IgD-negative memory B cell (primary cell): ENCODE results near the gene LRRC8B. TPM values are rescaled to one million over a fixed set of nuclear protein-coding genes. Genes with fewer than 3 reads are reported as not detected.
"Not testable (repeated sequence)": the region's sequence is repeated elsewhere in the genome, so short reads cannot be mapped to it uniquely, and the experiment has no call there.

Experiments used
- H3K27ac Mint-ChIP-seq, 3 donors: one replicate each; pipeline ENCODE4 v1.8.0; 2020 to 2022; ENCODE audit warnings: mild to moderate bottlenecking in 3 of 3, mixed read lengths in 3 of 3, moderate library complexity in 1 of 3
- H3K27me3 Mint-ChIP-seq: one replicate; pipeline ENCODE4 v1.8.0; 2021; ENCODE audit warnings: mixed read lengths
- H3K36me3 Mint-ChIP-seq: one replicate; pipeline ENCODE4 v1.8.0; 2020; ENCODE audit warnings: mild to moderate bottlenecking, mixed read lengths
- H3K4me1 Mint-ChIP-seq, 3 donors: one replicate each; pipeline ENCODE4 v1.8.0; 2020 to 2022; ENCODE audit warnings: mixed read lengths in 3 of 3, mild to moderate bottlenecking in 1 of 3
- H3K4me3 Mint-ChIP-seq, 4 donors: one replicate each; pipeline ENCODE4 v1.8.0; 2020 to 2022; ENCODE audit warnings: mild to moderate bottlenecking in 4 of 4, mixed read lengths in 4 of 4, moderate library complexity in 3 of 4
- H3K9me3 Mint-ChIP-seq, 3 donors: one replicate each; pipeline ENCODE4 v1.8.0; 2020 to 2021; ENCODE audit warnings: mixed read lengths in 3 of 3, mild to moderate bottlenecking in 1 of 3
- polyA plus RNA-seq: library from polyadenylated mRNA; unstranded; fragments of 300-500 nt; fragmentation: Illumina TruSeq; gene quantifications from one replicate; pipeline ENCODE4 v1.2.3, GENCODE V29; 2021

LRRC8B gene
- polyA plus RNA-seq, 1 donor from 2014 or later: 12.6 TPM

- Mint-ChIP-seq H3K36me3 (no peaks in the 10 kb centered on the region), H3K27ac (no peak overlapping the region), H3K27me3 (no peaks in the 10 kb centered on the region), H3K9me3 (no peaks in the 10 kb centered on the region), H3K4me3 (no peak overlapping the region), H3K4me1 (peaks cover 0 to 27% (median 14%) of the 10 kb centered on the region in 3 donors)
Measured at GRCh38 chr1:89532228-89532627, 7.6 kb downstream of the LRRC8B start.

- no peak overlapping the region for H3K4me3 Mint-ChIP-seq
Measured at GRCh38 chr1:89532866-89533265, 8.2 kb downstream of the LRRC8B start.

GRCh38 chr1:89535537-89535936 is 10.9 kb downstream of the LRRC8B start:
- Mint-ChIP-seq H3K9me3 (no peaks in the 10 kb centered on the region), H3K4me3 (no peak overlapping the region), H3K4me1 (peaks cover 9 to 38% (median 19%) of the 10 kb centered on the region in 3 donors), H3K27me3 (no peaks in the 10 kb centered on the region), H3K36me3 (peaks cover 3% of the 10 kb centered on the region), H3K27ac (peak overlapping the region in 1 of 3 donors; percentile 23)

More at GRCh38 chr1:89532866-89533265, 8.2 kb downstream of the LRRC8B start:
- Mint-ChIP-seq H3K36me3 (no peaks in the 10 kb centered on the region), H3K9me3 (no peaks in the 10 kb centered on the region), H3K4me1 (peaks cover 0 to 27% (median 14%) of the 10 kb centered on the region in 3 donors), H3K27ac (no peak overlapping the region), H3K27me3 (no peaks in the 10 kb centered on the region)

GRCh38 chr1:89536555-89537341 is 12.1 kb downstream of the LRRC8B start:
- H3K27ac Mint-ChIP-seq: peak overlapping the region in 1 of 3 donors; percentile 56
- H3K4me3 Mint-ChIP-seq: no peak overlapping the region
- no peaks in the 10 kb centered on the region for H3K9me3 Mint-ChIP-seq
- peaks cover 4% of the 10 kb centered on the region for H3K36me3 Mint-ChIP-seq
- peaks cover 11 to 31% (median 20%) of the 10 kb centered on the region in 3 donors for H3K4me1 Mint-ChIP-seq
- H3K27me3 Mint-ChIP-seq: no peaks in the 10 kb centered on the region

DNA sequence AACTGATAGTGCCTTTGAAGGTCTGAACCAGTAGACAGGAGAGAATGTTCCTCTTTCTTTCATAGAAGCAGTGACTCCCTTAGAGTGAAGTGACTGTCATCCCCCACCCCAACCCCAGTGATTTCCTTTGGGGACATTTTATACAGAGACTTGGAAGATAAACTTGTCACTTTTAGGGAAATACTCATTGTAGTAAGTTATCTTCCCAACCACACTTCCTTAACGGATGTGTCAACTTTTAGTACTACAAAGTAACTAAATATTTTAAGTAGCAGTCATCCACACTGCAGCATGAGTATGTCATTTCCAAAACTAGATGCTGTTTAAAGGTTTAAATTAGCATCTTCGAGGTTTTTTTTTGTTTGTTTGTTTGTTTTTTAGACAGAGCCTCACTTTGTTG is 13.7 kb downstream of the LRRC8B start:
- Mint-ChIP-seq H3K4me3 (no peak overlapping the region), H3K9me3 (no peaks in the 10 kb centered on the region), H3K27ac (no peak overlapping the region), H3K4me1 (peaks cover 11 to 25% (median 24%) of the 10 kb centered on the region in 3 donors), H3K27me3 (no peaks in the 10 kb centered on the region), H3K36me3 (peaks cover 6% of the 10 kb centered on the region)

- peaks cover 6% of the 10 kb centered on the region for H3K36me3 Mint-ChIP-seq
Measured at GRCh38 chr1:89539128-89539527, 14.5 kb downstream of the LRRC8B start.

GRCh38 chr1:89540406-89540970 is 15.9 kb downstream of the LRRC8B start:
- H3K27me3 Mint-ChIP-seq: no peaks in the 10 kb centered on the region
- peak overlapping the region in 1 of 4 donors; percentile 69 for H3K4me3 Mint-ChIP-seq
- H3K36me3 Mint-ChIP-seq: peaks cover 6% of the 10 kb centered on the region
- peaks cover 12 to 37% (median 27%) of the 10 kb centered on the region in 3 donors for H3K4me1 Mint-ChIP-seq
- H3K27ac Mint-ChIP-seq: peak overlapping the region in 1 of 3 donors; percentile 41
- no peaks in the 10 kb centered on the region for H3K9me3 Mint-ChIP-seq

More at GRCh38 chr1:89539128-89539527, 14.5 kb downstream of the LRRC8B start:
- H3K4me3 Mint-ChIP-seq: no peak overlapping the region
- H3K27ac Mint-ChIP-seq: peak overlapping the region in 1 of 3 donors; percentile 67
- no peaks in the 10 kb centered on the region for H3K27me3 Mint-ChIP-seq
- no peaks in the 10 kb centered on the region for H3K9me3 Mint-ChIP-seq
- peaks cover 11 to 27% (median 23%) of the 10 kb centered on the region in 3 donors for H3K4me1 Mint-ChIP-seq

GRCh38 chr1:89542345-89542744 is 17.7 kb downstream of the LRRC8B start:
- Mint-ChIP-seq H3K27me3 (no peaks in the 10 kb centered on the region), H3K4me1 (peaks cover 19 to 32% (median 32%) of the 10 kb centered on the region in 3 donors), H3K36me3 (peaks cover 8% of the 10 kb centered on the region), H3K9me3 (no peaks in the 10 kb centered on the region), H3K4me3 (no peak overlapping the region), H3K27ac (no peak overlapping the region)

GRCh38 chr1:89543632-89544031 is 19.0 kb downstream of the LRRC8B start:
- peaks cover 14 to 32% (median 32%) of the 10 kb centered on the region in 3 donors for H3K4me1 Mint-ChIP-seq
- H3K27ac Mint-ChIP-seq, H3K27me3 Mint-ChIP-seq, H3K9me3 Mint-ChIP-seq, H3K4me3 Mint-ChIP-seq, H3K36me3 Mint-ChIP-seq: not testable (repeated sequence)

GRCh38 chr1:89545264-89546038 is 20.8 kb downstream of the LRRC8B start:
- peaks cover 14 to 32% (median 32%) of the 10 kb centered on the region in 3 donors for H3K4me1 Mint-ChIP-seq
- H3K9me3 Mint-ChIP-seq: no peaks in the 10 kb centered on the region
- no peak overlapping the region for H3K27ac Mint-ChIP-seq
- H3K27me3 Mint-ChIP-seq: no peaks in the 10 kb centered on the region
- peaks cover 9% of the 10 kb centered on the region for H3K36me3 Mint-ChIP-seq
- H3K4me3 Mint-ChIP-seq: no peak overlapping the region

DNA sequence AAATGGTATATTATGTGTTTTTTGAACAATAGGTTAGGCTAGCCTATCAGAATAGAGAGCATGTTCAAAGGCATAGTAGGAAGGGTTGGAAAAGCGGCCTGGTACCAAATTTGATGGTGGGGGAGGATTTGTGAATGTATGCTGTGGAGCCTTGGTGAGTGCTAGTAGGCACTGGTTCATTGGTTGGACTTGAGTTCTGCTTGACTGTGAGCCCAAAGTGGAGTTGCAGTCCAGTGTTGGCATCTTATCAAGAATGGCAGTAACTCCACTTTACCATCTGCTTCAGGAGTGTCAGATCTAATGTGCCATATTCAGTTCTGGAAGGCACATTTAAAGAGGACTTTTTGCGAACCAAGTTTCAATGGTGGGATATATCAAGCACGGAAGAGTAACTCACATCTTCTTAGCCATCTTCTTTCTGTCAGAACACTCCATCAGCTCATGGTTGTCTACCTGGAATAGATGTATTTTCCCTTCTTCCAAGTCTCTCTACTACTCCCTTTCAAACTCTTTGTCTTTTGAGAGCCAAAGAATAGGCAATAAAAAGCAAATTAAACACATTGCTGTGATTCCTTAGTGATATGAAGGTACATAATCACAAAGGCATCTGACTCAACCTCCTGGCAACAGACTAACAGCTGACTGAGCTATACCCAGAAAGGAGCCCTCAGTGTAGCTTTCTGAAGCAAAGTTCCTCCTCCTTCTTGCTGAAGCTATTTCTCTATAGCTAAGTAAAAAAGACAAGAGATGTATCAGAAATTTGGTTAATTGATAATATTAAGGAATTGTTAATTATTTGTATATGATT is 21.7 kb downstream of the LRRC8B start:
- no peaks in the 10 kb centered on the region for H3K27me3 Mint-ChIP-seq
- H3K4me3 Mint-ChIP-seq: no peak overlapping the region
- peaks cover 8% of the 10 kb centered on the region for H3K36me3 Mint-ChIP-seq
- H3K27ac Mint-ChIP-seq: no peak overlapping the region
- H3K9me3 Mint-ChIP-seq: no peaks in the 10 kb centered on the region
- peaks cover 12 to 36% (median 29%) of the 10 kb centered on the region in 3 donors for H3K4me1 Mint-ChIP-seq

DNA sequence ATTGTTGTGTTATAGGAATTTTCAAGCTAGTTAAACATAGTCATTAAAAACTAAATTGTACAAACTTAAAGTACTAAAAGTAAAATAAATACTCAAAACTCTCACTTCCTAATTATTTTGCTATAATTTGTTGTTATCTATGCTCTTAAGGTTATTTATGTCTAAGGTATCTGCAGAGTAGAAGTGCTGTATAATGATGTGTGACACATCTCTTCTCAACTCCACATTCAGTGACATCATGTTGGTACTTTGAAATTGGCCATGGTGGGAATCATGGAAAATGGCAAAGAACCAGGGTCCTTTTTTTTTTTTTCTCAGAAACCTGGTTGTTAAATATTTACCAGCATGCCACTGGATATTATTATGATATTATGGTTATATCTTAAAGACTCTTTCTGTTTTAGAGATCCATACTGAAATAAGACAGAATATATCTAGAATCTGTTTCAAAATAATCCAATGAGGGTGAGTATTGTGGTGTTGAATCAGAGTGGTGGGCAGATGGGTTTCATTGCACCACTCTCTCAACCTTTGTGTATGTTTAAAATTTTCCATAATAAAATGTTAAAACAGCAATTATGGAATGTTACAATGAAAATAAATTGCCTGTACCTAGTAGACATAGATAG is 22.4 kb downstream of the LRRC8B start:
- no peak overlapping the region for H3K4me3 Mint-ChIP-seq
- no peak overlapping the region for H3K27ac Mint-ChIP-seq
- no peaks in the 10 kb centered on the region for H3K27me3 Mint-ChIP-seq
- H3K4me1 Mint-ChIP-seq: peaks cover 11 to 39% (median 30%) of the 10 kb centered on the region in 3 donors
- no peaks in the 10 kb centered on the region for H3K9me3 Mint-ChIP-seq
- H3K36me3 Mint-ChIP-seq: peaks cover 6% of the 10 kb centered on the region

- Mint-ChIP-seq H3K36me3 (peaks cover 6% of the 10 kb centered on the region), H3K4me1 (peaks cover 13 to 44% (median 33%) of the 10 kb centered on the region in 3 donors), H3K9me3 (no peaks in the 10 kb centered on the region), H3K4me3 (no peak overlapping the region), H3K27me3 (no peaks in the 10 kb centered on the region), H3K27ac (no peak overlapping the region)
Measured at GRCh38 chr1:89547563-89548116, 23.0 kb downstream of the LRRC8B start.
